GM13976 (cell line): ENCODE measurements around the gene COBL.

Experiments
- DNase-seq: peaks from one replicate; pipeline ENCODE4 v3.0.0; 2012; ENCODE audit warnings: low spot score
- in situ Hi-C: fragments of 300-500 bp; cut with MboI; formaldehyde crosslinking; loops from one replicate; pipeline ENCODE4 v1.12.0; 2022; ENCODE audit warnings: low sequenced_read_pairs, mixed read lengths, inconsistent platforms; ENCODE audit not compliant: unreplicated experiment
- TF ChIP-seq, protein P1 (sequence below): IDR thresholded peaks from 2 replicates; pipeline ENCODE4 v1.5.1; 2012; ENCODE audit warnings: borderline replicate concordance, mild to moderate bottlenecking; ENCODE audit not compliant: insufficient read depth; ENCODE audit errors: extremely low read depth, missing control alignments, control extremely low read depth

The COBL gene

GRCh38 chr7:51126813-51127617 lies 189.6 kb downstream of the COBL start:
- in situ Hi-C loops, result no loop called here
- TF ChIP-seq, protein P1, sequence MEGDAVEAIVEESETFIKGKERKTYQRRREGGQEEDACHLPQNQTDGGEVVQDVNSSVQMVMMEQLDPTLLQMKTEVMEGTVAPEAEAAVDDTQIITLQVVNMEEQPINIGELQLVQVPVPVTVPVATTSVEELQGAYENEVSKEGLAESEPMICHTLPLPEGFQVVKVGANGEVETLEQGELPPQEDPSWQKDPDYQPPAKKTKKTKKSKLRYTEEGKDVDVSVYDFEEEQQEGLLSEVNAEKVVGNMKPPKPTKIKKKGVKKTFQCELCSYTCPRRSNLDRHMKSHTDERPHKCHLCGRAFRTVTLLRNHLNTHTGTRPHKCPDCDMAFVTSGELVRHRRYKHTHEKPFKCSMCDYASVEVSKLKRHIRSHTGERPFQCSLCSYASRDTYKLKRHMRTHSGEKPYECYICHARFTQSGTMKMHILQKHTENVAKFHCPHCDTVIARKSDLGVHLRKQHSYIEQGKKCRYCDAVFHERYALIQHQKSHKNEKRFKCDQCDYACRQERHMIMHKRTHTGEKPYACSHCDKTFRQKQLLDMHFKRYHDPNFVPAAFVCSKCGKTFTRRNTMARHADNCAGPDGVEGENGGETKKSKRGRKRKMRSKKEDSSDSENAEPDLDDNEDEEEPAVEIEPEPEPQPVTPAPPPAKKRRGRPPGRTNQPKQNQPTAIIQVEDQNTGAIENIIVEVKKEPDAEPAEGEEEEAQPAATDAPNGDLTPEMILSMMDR, result no peak
- DNase-seq, result no peak

DNA sequence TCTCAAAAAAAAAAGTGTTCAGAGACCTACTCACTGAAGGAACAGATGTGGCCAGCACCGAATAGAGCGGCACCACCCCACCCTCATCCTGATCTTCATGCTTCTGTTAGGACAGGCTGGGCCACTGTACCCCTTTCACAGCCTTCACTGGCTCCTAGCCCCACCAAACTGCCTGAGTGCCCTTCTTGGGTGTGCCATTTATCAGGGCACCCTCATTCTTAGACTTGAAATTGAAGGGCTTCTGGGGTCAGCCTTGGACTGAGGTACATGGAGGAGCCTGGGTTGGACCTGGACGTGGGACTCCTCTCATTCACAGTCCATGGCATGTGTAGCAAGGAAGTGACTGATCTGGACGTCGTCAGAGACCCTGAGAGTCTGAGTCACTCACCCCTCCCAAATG lies 190.3 kb downstream of the COBL start:
- TF ChIP-seq, protein P1, result no peak

GRCh38 chr7:51124321-51124720 lies 192.3 kb downstream of the COBL start:
- TF ChIP-seq, protein P1, result no peak
- DNase-seq, result no peak
- in situ Hi-C loops, result no loop called here

More for the DNA sequence above, 190.3 kb downstream of the COBL start:
- DNase-seq, result no peak
- in situ Hi-C loops, result no loop called here

DNA sequence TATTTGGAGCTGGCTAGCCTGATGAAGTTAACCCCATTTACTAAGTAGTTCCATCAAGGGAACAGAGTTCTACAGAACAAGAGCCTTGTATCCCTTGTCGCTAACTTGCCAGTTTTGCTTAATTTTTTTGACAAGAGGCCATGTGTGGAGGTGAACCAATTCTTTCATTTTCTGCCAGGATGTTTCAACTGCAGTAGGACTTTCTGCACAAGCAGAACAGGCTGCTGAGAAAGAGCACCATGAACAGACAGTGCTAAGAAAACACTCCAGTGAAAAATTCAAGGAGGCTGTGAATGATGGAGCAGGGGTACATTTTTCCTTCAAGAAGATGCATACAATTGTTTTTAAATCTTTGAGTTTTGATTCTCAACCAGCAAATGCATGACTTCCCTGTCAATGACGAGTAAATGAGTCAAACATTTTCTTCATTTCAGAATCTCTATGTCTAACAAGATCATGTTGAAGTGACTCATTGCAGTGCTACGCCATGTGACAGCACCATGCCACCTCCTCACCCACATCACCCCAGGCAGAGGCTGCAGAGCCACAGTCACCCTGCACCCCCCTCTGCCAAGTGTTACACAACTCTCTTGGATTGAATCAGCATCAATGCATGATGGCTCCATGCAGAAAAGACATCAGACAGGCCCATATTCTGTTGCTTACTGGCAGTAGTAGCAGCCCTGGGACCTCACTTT lies 193.1 kb downstream of the COBL start:
- TF ChIP-seq, protein P1, result no peak
- no peak for DNase-seq
- in situ Hi-C loops, result no loop called here

DNA sequence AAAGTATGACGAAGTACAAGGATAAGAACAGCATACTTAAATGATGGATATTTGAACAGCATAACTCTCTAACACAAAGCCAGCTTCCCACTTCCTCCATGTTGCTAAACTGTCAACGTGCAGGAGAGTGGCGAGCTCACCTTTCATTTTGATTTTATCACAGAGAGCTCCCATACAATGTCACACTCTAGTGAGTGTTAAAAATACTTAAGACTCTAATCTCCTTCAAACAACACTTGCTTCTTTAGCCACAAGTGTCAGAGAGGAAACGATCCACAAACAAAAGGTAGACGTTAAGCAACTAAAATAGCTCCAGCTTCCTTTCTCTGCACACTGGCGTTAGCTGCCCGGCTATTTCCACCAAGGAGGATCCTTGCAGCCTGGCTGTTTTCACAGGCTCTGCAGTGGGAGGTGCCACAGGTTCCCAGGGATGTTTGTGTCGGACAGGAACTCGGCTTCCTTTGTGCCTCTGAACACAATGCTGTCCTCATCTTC lies 194.6 kb downstream of the COBL start:
- DNase-seq, result no peak
- in situ Hi-C loops, result no loop called here
- TF ChIP-seq, protein P1, result no peak

- TF ChIP-seq, protein P1, result no peak
- no peak for DNase-seq
- in situ Hi-C loops, result no loop called here
These were observed 195.4 kb downstream of the COBL start for GRCh38 chr7:51121036-51121790.
